LHCN-M2 (cell line): ENCODE measurements around the gene DMD. TPM values are rescaled to one million over a fixed set of nuclear protein-coding genes. Genes with fewer than 3 reads are reported as not detected.
"Not testable (repeated sequence)": the region's sequence is repeated elsewhere in the genome, so short reads cannot be mapped to it uniquely, and the experiment has no call there.

ENCODE experiments used
- DNase-seq: peaks from one replicate; pipeline ENCODE4 v3.0.0-alpha.2; 2012; ENCODE audit warnings: low read depth
- total RNA-seq: library from RNA; depleted of rRNA; stranded (reverse); fragments of >200 nt; gene quantifications from 2 replicates; pipeline ENCODE4 v1.2.3, GENCODE V29; 2014

DMD gene
- total RNA-seq, 1 experiment from 2014 or later = 7.4 TPM

GRCh38 chrX:31445542-31445941 is 1765.8 kb downstream of the DMD start:
- peak; percentile 14 for DNase-seq

GRCh38 chrX:31443654-31444053 is 1767.7 kb downstream of the DMD start:
- DNase-seq = no peak

GRCh38 chrX:31440546-31440945 is 1770.8 kb downstream of the DMD start:
- DNase-seq = no peak

- no peak for DNase-seq
Measured at GRCh38 chrX:31436424-31436823, 1774.9 kb downstream of the DMD start.

GRCh38 chrX:31435592-31435991 is 1775.8 kb downstream of the DMD start:
- DNase-seq = no peak

- DNase-seq = no peak
Measured at GRCh38 chrX:31433856-31434255, 1777.5 kb downstream of the DMD start.

GRCh38 chrX:31429915-31430314 is 1781.4 kb downstream of the DMD start:
- no peak for DNase-seq

GRCh38 chrX:31423609-31424189 is 1787.7 kb downstream of the DMD start:
- peak; percentile 44 for DNase-seq

- no peak for DNase-seq
Measured at GRCh38 chrX:31421441-31421840, 1789.9 kb downstream of the DMD start.

- no peak for DNase-seq
Measured at GRCh38 chrX:31420711-31421151, 1790.6 kb downstream of the DMD start.

- no peak for DNase-seq
Measured at GRCh38 chrX:31420302-31420701, 1791.0 kb downstream of the DMD start.

GRCh38 chrX:31397119-31397518 is 1814.2 kb downstream of the DMD start:
- peak; percentile 73 for DNase-seq

GRCh38 chrX:31392513-31392912 is 1818.8 kb downstream of the DMD start:
- DNase-seq = no peak

- DNase-seq = no peak
Measured at GRCh38 chrX:31388946-31389345, 1822.4 kb downstream of the DMD start.

- no peak for DNase-seq
Measured at GRCh38 chrX:31384471-31384870, 1826.9 kb downstream of the DMD start.

- DNase-seq = no peak
Measured at GRCh38 chrX:31383991-31384390, 1827.4 kb downstream of the DMD start.

GRCh38 chrX:31378973-31379372 is 1832.4 kb downstream of the DMD start:
- not testable (repeated sequence) for DNase-seq

GRCh38 chrX:31377821-31378220 is 1833.5 kb downstream of the DMD start:
- DNase-seq = not testable (repeated sequence)

GRCh38 chrX:31376408-31377022 is 1834.8 kb downstream of the DMD start:
- DNase-seq = no peak

- DNase-seq = no peak
Measured at GRCh38 chrX:31374786-31375185, 1836.6 kb downstream of the DMD start.

- no peak for DNase-seq
Measured at GRCh38 chrX:31371956-31372355, 1839.4 kb downstream of the DMD start.

GRCh38 chrX:31367816-31368215 is 1843.5 kb downstream of the DMD start:
- DNase-seq = no peak

- no peak for DNase-seq
Measured at GRCh38 chrX:31366041-31366440, 1845.3 kb downstream of the DMD start.
